ENCODE data around the gene TARBP1. TPM values are rescaled to one million over a fixed set of nuclear protein-coding genes. Genes with fewer than 3 reads are reported as not detected.

TARBP1 gene
- total and polyA plus RNA-seq, 2 experiments from 2014 or later: 12.8 to 22.9 TPM

DNA sequence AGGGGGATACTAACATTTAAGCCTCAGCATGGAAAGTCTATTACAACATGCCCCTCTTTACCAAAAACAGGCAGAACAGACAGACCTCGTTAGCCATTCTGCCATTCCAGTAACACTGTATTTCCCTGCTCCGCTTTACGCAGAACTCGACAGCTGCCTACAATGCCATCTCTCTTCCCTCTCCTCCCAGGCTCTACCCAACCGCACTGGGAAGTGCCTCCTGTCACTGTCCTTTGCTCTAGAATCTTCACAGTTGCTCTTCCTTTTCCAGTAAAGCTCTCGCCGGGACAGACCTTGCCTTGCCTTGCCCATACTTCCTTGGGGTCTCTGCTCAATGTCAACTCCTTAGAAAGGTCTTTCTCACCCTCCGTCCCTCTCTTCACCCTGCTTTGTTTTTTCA lies 82.9 kb downstream of the TARBP1 start:
- 95% methylated on average over 8 of the region's 8 CpGs for whole genome bisulfite sequencing (ENCODE audit: low lambda C conversion rate, missing lambda C conversion rate)

DNA sequence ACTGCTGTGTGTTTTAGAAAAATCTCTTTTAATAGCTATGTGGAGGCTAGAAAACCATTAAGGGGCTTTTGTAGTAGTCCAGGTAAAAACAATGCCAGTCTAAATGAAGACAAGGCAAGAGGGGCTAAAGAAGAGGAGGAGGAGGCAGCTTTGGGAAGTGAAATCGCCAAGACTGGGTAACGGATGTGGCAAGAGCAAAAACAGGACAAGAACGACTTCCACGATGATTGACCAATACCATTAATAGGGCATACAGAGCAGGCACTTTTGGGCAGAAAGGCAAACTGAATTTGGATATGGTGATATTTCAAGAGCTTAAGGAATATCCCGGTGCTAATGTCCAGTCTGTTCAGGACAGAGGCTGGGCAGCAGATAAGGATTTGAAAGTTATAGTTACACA lies 83.7 kb downstream of the TARBP1 start:
- Histone ChIP-seq H3K27ac (no peak overlapping the region), H2AFZ (no peak overlapping the region), H3K4me2 (no peak overlapping the region), H3K36me3 (replicated peaks; ENCODE audit: insufficient read depth, low read depth) (no peaks in the 10 kb centered on the region), H4K20me1 (ENCODE audit: insufficient read depth, poor library complexity, severe bottlenecking) (no peaks in the 10 kb centered on the region), H3K9me2 (replicated peaks; ENCODE audit: insufficient read depth) (no peaks in the 10 kb centered on the region), H3K4me1 (ENCODE audit: insufficient read depth) (no peaks in the 10 kb centered on the region), H3K79me2 (no peaks in the 10 kb centered on the region), H3K27me3 (no peaks in the 10 kb centered on the region), H3K4me3 (no peak overlapping the region), H3K9me3 (ENCODE audit: low read depth) (no peaks in the 10 kb centered on the region)
- WGBS (ENCODE audit: low lambda C conversion rate, missing lambda C conversion rate): 97% methylated on average over 5 of the region's 5 CpGs
- no peak for DNase-seq (ENCODE audit: low spot score)
- no peak for TF ChIP-seq EZH2phosphoT487 (IDR thresholded peaks at IDR 0.05; ENCODE audit: low read depth, severe bottlenecking, unreplicated experiment)
- TF ChIP-seq EZH2 (IDR thresholded peaks at IDR 0.05; ENCODE audit: borderline replicate concordance): no peak
- TF ChIP-seq, protein P1, sequence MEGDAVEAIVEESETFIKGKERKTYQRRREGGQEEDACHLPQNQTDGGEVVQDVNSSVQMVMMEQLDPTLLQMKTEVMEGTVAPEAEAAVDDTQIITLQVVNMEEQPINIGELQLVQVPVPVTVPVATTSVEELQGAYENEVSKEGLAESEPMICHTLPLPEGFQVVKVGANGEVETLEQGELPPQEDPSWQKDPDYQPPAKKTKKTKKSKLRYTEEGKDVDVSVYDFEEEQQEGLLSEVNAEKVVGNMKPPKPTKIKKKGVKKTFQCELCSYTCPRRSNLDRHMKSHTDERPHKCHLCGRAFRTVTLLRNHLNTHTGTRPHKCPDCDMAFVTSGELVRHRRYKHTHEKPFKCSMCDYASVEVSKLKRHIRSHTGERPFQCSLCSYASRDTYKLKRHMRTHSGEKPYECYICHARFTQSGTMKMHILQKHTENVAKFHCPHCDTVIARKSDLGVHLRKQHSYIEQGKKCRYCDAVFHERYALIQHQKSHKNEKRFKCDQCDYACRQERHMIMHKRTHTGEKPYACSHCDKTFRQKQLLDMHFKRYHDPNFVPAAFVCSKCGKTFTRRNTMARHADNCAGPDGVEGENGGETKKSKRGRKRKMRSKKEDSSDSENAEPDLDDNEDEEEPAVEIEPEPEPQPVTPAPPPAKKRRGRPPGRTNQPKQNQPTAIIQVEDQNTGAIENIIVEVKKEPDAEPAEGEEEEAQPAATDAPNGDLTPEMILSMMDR (IDR thresholded peaks at IDR 0.05; ENCODE audit: poor library complexity): no peak

More for the DNA sequence above, 82.9 kb downstream of the TARBP1 start:
- H3K4me3 ChIP-seq: no peak overlapping the region
- H2AFZ ChIP-seq: no peak overlapping the region
- no peaks in the 10 kb centered on the region for H3K4me1 ChIP-seq (ENCODE audit: insufficient read depth)
- DNase-seq (ENCODE audit: low spot score): no peak
- H3K27me3 ChIP-seq: no peaks in the 10 kb centered on the region
- H3K9me3 ChIP-seq (ENCODE audit: low read depth): no peaks in the 10 kb centered on the region
- no peak overlapping the region for H3K27ac ChIP-seq
- no peaks in the 10 kb centered on the region for H3K79me2 ChIP-seq
- H3K4me2 ChIP-seq: no peak overlapping the region
- TF ChIP-seq EZH2 (IDR thresholded peaks at IDR 0.05; ENCODE audit: borderline replicate concordance): no peak
- TF ChIP-seq, protein P1 (IDR thresholded peaks at IDR 0.05; ENCODE audit: poor library complexity): no peak
- no peak for TF ChIP-seq EZH2phosphoT487 (IDR thresholded peaks at IDR 0.05; ENCODE audit: low read depth, severe bottlenecking, unreplicated experiment)
- no peaks in the 10 kb centered on the region for H3K9me2 ChIP-seq (replicated peaks; ENCODE audit: insufficient read depth)
- H4K20me1 ChIP-seq (ENCODE audit: insufficient read depth, poor library complexity, severe bottlenecking): no peaks in the 10 kb centered on the region
- H3K36me3 ChIP-seq (replicated peaks; ENCODE audit: insufficient read depth, low read depth): no peaks in the 10 kb centered on the region

DNA sequence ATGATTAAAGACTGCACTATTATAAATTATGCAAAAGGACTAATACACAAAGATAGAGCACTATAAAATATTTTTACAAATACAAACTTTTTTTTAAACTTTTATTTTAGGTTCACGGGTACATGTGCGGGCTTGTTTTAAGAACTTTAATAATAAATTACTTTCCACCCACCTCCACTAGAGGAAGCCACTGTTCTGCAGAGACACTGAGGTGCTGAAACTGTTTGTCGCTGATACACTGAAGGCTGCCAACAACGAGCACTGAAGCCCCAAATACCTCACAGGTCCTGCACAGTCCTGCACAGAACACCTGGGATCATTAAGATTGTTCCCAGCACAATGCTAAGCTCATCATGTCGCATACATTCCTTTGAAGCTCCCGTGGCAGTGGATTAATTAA lies 85.8 kb downstream of the TARBP1 start:
- H3K4me1 ChIP-seq (ENCODE audit: insufficient read depth): no peaks in the 10 kb centered on the region
- no peak for DNase-seq (ENCODE audit: low spot score)
- no peak overlapping the region for H3K4me3 ChIP-seq
- TF ChIP-seq, protein P1 (IDR thresholded peaks at IDR 0.05; ENCODE audit: poor library complexity): no peak
- TF ChIP-seq EZH2 (IDR thresholded peaks at IDR 0.05; ENCODE audit: borderline replicate concordance) (no peak), EZH2phosphoT487 (IDR thresholded peaks at IDR 0.05; ENCODE audit: low read depth, severe bottlenecking, unreplicated experiment) (no peak)
- no peaks in the 10 kb centered on the region for H3K27me3 ChIP-seq
- H3K9me2 ChIP-seq (replicated peaks; ENCODE audit: insufficient read depth): no peaks in the 10 kb centered on the region
- 91% methylated on average over 6 of the region's 6 CpGs for WGBS (ENCODE audit: low lambda C conversion rate, missing lambda C conversion rate)
- H3K27ac ChIP-seq: no peak overlapping the region
- H4K20me1 ChIP-seq (ENCODE audit: insufficient read depth, poor library complexity, severe bottlenecking): no peaks in the 10 kb centered on the region
- H2AFZ ChIP-seq: no peak overlapping the region
- no peaks in the 10 kb centered on the region for H3K9me3 ChIP-seq (ENCODE audit: low read depth)
- no peaks in the 10 kb centered on the region for H3K79me2 ChIP-seq
- H3K36me3 ChIP-seq (replicated peaks; ENCODE audit: insufficient read depth, low read depth): no peaks in the 10 kb centered on the region
- no peak overlapping the region for H3K4me2 ChIP-seq

DNA sequence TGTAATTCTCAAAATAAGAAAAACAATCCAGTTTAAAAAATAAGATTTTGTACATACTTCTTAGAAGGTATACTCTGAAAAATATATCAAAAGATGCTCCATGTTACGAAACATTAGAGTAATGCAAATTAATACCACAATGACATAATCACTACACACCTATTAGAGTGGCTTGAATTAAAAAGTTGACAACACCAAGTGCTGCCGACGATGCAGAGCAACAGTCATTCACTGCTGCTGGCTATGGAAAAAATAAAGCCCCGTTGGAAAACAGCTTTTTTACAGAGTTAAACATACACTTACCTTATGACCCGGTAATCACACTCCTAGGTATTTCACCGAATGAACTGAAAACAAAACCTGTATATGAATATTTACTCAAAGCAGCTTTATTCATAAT lies 90.9 kb downstream of the TARBP1 start:
- Histone ChIP-seq H3K4me2 (no peak overlapping the region), H3K4me3 (no peak overlapping the region), H3K27ac (no peak overlapping the region), H3K4me1 (ENCODE audit: insufficient read depth) (no peaks in the 10 kb centered on the region), H4K20me1 (ENCODE audit: insufficient read depth, poor library complexity, severe bottlenecking) (no peaks in the 10 kb centered on the region), H3K9me2 (replicated peaks; ENCODE audit: insufficient read depth) (no peaks in the 10 kb centered on the region), H3K9me3 (ENCODE audit: low read depth) (no peaks in the 10 kb centered on the region), H3K27me3 (no peaks in the 10 kb centered on the region), H2AFZ (no peak overlapping the region), H3K36me3 (replicated peaks; ENCODE audit: insufficient read depth, low read depth) (no peaks in the 10 kb centered on the region), H3K79me2 (no peaks in the 10 kb centered on the region)
- TF ChIP-seq EZH2 (IDR thresholded peaks at IDR 0.05; ENCODE audit: borderline replicate concordance) (no peak), EZH2phosphoT487 (IDR thresholded peaks at IDR 0.05; ENCODE audit: low read depth, severe bottlenecking, unreplicated experiment) (no peak)
- TF ChIP-seq, protein P1 (IDR thresholded peaks at IDR 0.05; ENCODE audit: poor library complexity): no peak
- DNase-seq (ENCODE audit: low spot score): no peak
- WGBS (ENCODE audit: low lambda C conversion rate, missing lambda C conversion rate): 77% methylated on average over 6 of the region's 6 CpGs
